Hippocampal formation (tissue), 2 donors: ENCODE data around the gene CACYBP.
"Not testable (repeated sequence)": the region's sequence is repeated elsewhere in the genome, so short reads cannot be mapped to it uniquely, and the experiment has no call there.

Experiments used
- DNase-seq, 2 donors: peaks; one replicate each; lab custom pipeline; 2025; lab: John Stamatoyannopoulos, UW

Gene CACYBP

GRCh38 chr1:175005085-175005783 lies 5.5 kb downstream of the CACYBP start:
- no peak for DNase-seq

- DNase-seq: no peak
These were observed 9.8 kb downstream of the CACYBP start for GRCh38 chr1:175009532-175009931.

GRCh38 chr1:175013445-175013844 lies 13.7 kb downstream of the CACYBP start:
- DNase-seq: no peak

GRCh38 chr1:175015243-175015642 lies 15.5 kb downstream of the CACYBP start:
- DNase-seq: no peak

GRCh38 chr1:175019524-175019923 lies 19.8 kb downstream of the CACYBP start:
- DNase-seq: no peak

GRCh38 chr1:175023043-175023921 lies 23.5 kb downstream of the CACYBP start, which contains the start of gene MRPS14:
TSS of gene MRPS14 (minus strand) at chr1:175023425. CDS start at chr1:175023408, 17 bp downstream.
- DNase-seq: peak; percentile 94 to 97

GRCh38 chr1:175023922-175024242 lies 24.1 kb downstream of the CACYBP start:
- not testable (repeated sequence) for DNase-seq

- DNase-seq: no peak
These were observed 25.0 kb downstream of the CACYBP start for GRCh38 chr1:175024773-175025172.

- no peak for DNase-seq
These were observed 34.2 kb downstream of the CACYBP start for GRCh38 chr1:175033953-175034352.

- no peak for DNase-seq
These were observed 35.0 kb downstream of the CACYBP start for GRCh38 chr1:175034775-175035174.

GRCh38 chr1:175035865-175036264 lies 36.1 kb downstream of the CACYBP start:
- no peak for DNase-seq

- DNase-seq: no peak
These were observed 36.7 kb downstream of the CACYBP start for GRCh38 chr1:175036476-175036875.

- no peak for DNase-seq
These were observed 37.7 kb downstream of the CACYBP start for GRCh38 chr1:175037416-175037815.

- DNase-seq: no peak
These were observed 40.7 kb downstream of the CACYBP start for GRCh38 chr1:175040324-175040879.

- DNase-seq: no peak
These were observed 42.9 kb downstream of the CACYBP start for GRCh38 chr1:175042650-175043049.

- DNase-seq: no peak
These were observed 44.1 kb downstream of the CACYBP start for GRCh38 chr1:175043824-175044223.

- DNase-seq: not testable (repeated sequence)
These were observed 44.8 kb downstream of the CACYBP start for GRCh38 chr1:175044591-175044990.

GRCh38 chr1:175045097-175045496 lies 45.4 kb downstream of the CACYBP start:
- DNase-seq: no peak

GRCh38 chr1:175045519-175045918 lies 45.8 kb downstream of the CACYBP start:
- DNase-seq: no peak

GRCh38 chr1:175050992-175051391 lies 51.2 kb downstream of the CACYBP start:
- DNase-seq: no peak

GRCh38 chr1:175054736-175055135 lies 55.0 kb downstream of the CACYBP start:
- no peak for DNase-seq
